Glutamatergic neuron (in vitro differentiated cells): Measurements from ENCODE around the gene EGLN3. TPM values are rescaled to one million over a fixed set of nuclear protein-coding genes. Genes with fewer than 3 reads are reported as not detected.

Source experiments
- DNase-seq: peaks from one replicate; pipeline ENCODE4 v3.0.0; 2022
- H3K27ac Mint-ChIP-seq: one replicate; pipeline ENCODE4 v1.8.0; 2020; ENCODE audit warnings: mild to moderate bottlenecking, mixed read lengths, inconsistent platforms; ENCODE audit not compliant: unreplicated experiment
- H3K27me3 Mint-ChIP-seq: one replicate; pipeline ENCODE4 v1.8.0; 2020; ENCODE audit warnings: mild to moderate bottlenecking, moderate library complexity, mixed read lengths, inconsistent platforms; ENCODE audit not compliant: unreplicated experiment
- H3K36me3 Mint-ChIP-seq: one replicate; pipeline ENCODE4 v1.8.0; 2020; ENCODE audit warnings: mild to moderate bottlenecking, mixed read lengths, inconsistent platforms; ENCODE audit not compliant: unreplicated experiment
- H3K4me1 Mint-ChIP-seq: one replicate; pipeline ENCODE4 v1.8.0; 2020; ENCODE audit warnings: mild to moderate bottlenecking, low read depth, mixed read lengths, inconsistent platforms; ENCODE audit not compliant: unreplicated experiment
- H3K4me3 Mint-ChIP-seq: one replicate; pipeline ENCODE4 v1.8.0; 2020; ENCODE audit warnings: mild to moderate bottlenecking, mixed read lengths, inconsistent platforms; ENCODE audit not compliant: unreplicated experiment
- H3K9me3 Mint-ChIP-seq: one replicate; pipeline ENCODE4 v1.8.0; 2020; ENCODE audit warnings: mild to moderate bottlenecking, moderate library complexity, mixed read lengths, inconsistent platforms; ENCODE audit not compliant: unreplicated experiment
- CTCF ChIP-seq: fragments of 200-600 bp; sonication (generic); IDR thresholded peaks from one replicate; pipeline ENCODE4 v1.5.0; 2021; ENCODE audit not compliant: partially characterized antibody, unreplicated experiment
- total RNA-seq: library from RNA; stranded (reverse); fragmentation: NEBNext Ultra II Directional; extraction: Animal tissue kit (Norgen Biotek cat#: 25700); gene quantifications from one replicate; pipeline ENCODE4 v1.2.1, GENCODE V29; 2021; ENCODE audit not compliant: unreplicated experiment

EGLN3 gene
- total RNA-seq, 1 donor from 2014 or later = 1.9 TPM

- H3K4me3 Mint-ChIP-seq = no peak overlapping the region
- peaks cover 6% of the 10 kb centered on the region for H3K27me3 Mint-ChIP-seq
- DNase-seq = no peak
- TF ChIP-seq CTCF = no peak
- peaks cover 6% of the 10 kb centered on the region for H3K4me1 Mint-ChIP-seq
- H3K27ac Mint-ChIP-seq = no peak overlapping the region
- H3K9me3 Mint-ChIP-seq = no peaks in the 10 kb centered on the region
- H3K36me3 Mint-ChIP-seq = no peaks in the 10 kb centered on the region
Observed at GRCh38 chr14:33993246-33993645, 42.4 kb upstream of the EGLN3 start.

GRCh38 chr14:33992274-33993007, 41.6 kb upstream of the EGLN3 start:
- H3K27me3 Mint-ChIP-seq = peaks cover 6% of the 10 kb centered on the region
- H3K36me3 Mint-ChIP-seq = no peaks in the 10 kb centered on the region
- H3K4me1 Mint-ChIP-seq = peaks cover 6% of the 10 kb centered on the region
- H3K4me3 Mint-ChIP-seq = no peak overlapping the region
- DNase-seq = no peak
- no peak overlapping the region for H3K27ac Mint-ChIP-seq
- no peaks in the 10 kb centered on the region for H3K9me3 Mint-ChIP-seq
- TF ChIP-seq CTCF = no peak

- H3K4me1 Mint-ChIP-seq = peaks cover 6% of the 10 kb centered on the region
- H3K36me3 Mint-ChIP-seq = no peaks in the 10 kb centered on the region
- peaks cover 6% of the 10 kb centered on the region for H3K27me3 Mint-ChIP-seq
- no peak for TF ChIP-seq CTCF
- H3K9me3 Mint-ChIP-seq = no peaks in the 10 kb centered on the region
- H3K27ac Mint-ChIP-seq = no peak overlapping the region
- H3K4me3 Mint-ChIP-seq = no peak overlapping the region
- no peak for DNase-seq
Observed at GRCh38 chr14:33990790-33991189, 39.9 kb upstream of the EGLN3 start.

- Mint-ChIP-seq H3K9me3 (peaks cover 7% of the 10 kb centered on the region), H3K4me1 (peaks cover 6% of the 10 kb centered on the region)
- no peak for TF ChIP-seq CTCF
Observed at GRCh38 chr14:33987565-33988080, 36.7 kb upstream of the EGLN3 start.

GRCh38 chr14:33986804-33987203, 35.9 kb upstream of the EGLN3 start:
- Mint-ChIP-seq H3K4me3 (no peak overlapping the region), H3K4me1 (peaks cover 6% of the 10 kb centered on the region), H3K36me3 (no peaks in the 10 kb centered on the region), H3K27ac (no peak overlapping the region), H3K27me3 (peaks cover 5% of the 10 kb centered on the region), H3K9me3 (peaks cover 7% of the 10 kb centered on the region)
- no peak for TF ChIP-seq CTCF
- DNase-seq = no peak

More at GRCh38 chr14:33987565-33988080, 36.7 kb upstream of the EGLN3 start:
- DNase-seq = no peak
- Mint-ChIP-seq H3K36me3 (no peaks in the 10 kb centered on the region), H3K4me3 (no peak overlapping the region), H3K27me3 (peaks cover 8% of the 10 kb centered on the region), H3K27ac (no peak overlapping the region)
